HEK293 (cell line): ENCODE measurements around the gene RPL19.

Experiments used
- KLF9 ChIP-seq: fragments of 450-650 bp; formaldehyde crosslinking; IDR thresholded peaks from 2 replicates; pipeline ENCODE4 v1.5.1; 2016; ENCODE audit warnings: missing biosample characterization, missing genetic modification characterization, low read depth
- MZF1 ChIP-seq: fragments of 450-650 bp; formaldehyde crosslinking; IDR thresholded peaks from 2 replicates; pipeline ENCODE4 v1.5.1; 2017; ENCODE audit warnings: missing biosample characterization, missing genetic modification characterization, borderline replicate concordance
- PRDM10 ChIP-seq: fragments of 450-650 bp; formaldehyde crosslinking; IDR thresholded peaks from 2 replicates; pipeline ENCODE4 v1.5.1; 2016; ENCODE audit warnings: missing biosample characterization, missing genetic modification characterization
- SP7 ChIP-seq: fragments of 450-650 bp; formaldehyde crosslinking; IDR thresholded peaks from 2 replicates; pipeline ENCODE4 v1.5.1; 2016; ENCODE audit warnings: missing biosample characterization, missing genetic modification characterization
- TRIM28 ChIP-seq: IDR thresholded peaks from 2 replicates; pipeline ENCODE4 v1.6.1; 2011; ENCODE audit warnings: low read length, control low read depth, borderline replicate concordance
- ZBTB11 ChIP-seq: fragments of 450-650 bp; formaldehyde crosslinking; conservative IDR thresholded peaks from 2 replicates; pipeline ENCODE4 v1.5.1; 2016; ENCODE audit warnings: low read depth, missing biosample characterization, missing genetic modification characterization
- ZBTB21 ChIP-seq: fragments of 450-650 bp; formaldehyde crosslinking; IDR thresholded peaks from 2 replicates; pipeline ENCODE4 v1.5.1; 2017; ENCODE audit warnings: missing biosample characterization, missing genetic modification characterization
- ZBTB8A ChIP-seq: fragments of 450-650 bp; formaldehyde crosslinking; IDR thresholded peaks from 2 replicates; pipeline ENCODE4 v1.5.1; 2016; ENCODE audit warnings: missing biosample characterization, missing genetic modification characterization
- ZNF138 ChIP-seq: fragments of 450-650 bp; formaldehyde crosslinking; IDR thresholded peaks from 2 replicates; pipeline ENCODE4 v1.5.1; 2016; ENCODE audit warnings: missing biosample characterization, missing genetic modification characterization, borderline replicate concordance
- ZNF530 ChIP-seq: fragments of 450-650 bp; formaldehyde crosslinking; IDR thresholded peaks from 2 replicates; pipeline ENCODE4 v1.5.1; 2016; ENCODE audit warnings: low read depth, missing biosample characterization, missing genetic modification characterization
- ZNF560 ChIP-seq: fragments of 450-650 bp; formaldehyde crosslinking; IDR thresholded peaks from 2 replicates; pipeline ENCODE4 v1.5.1; 2017; ENCODE audit warnings: missing biosample characterization, missing genetic modification characterization, borderline replicate concordance
- ZNF561 ChIP-seq: fragments of 450-650 bp; IDR thresholded peaks from 2 replicates; pipeline ENCODE4 v1.5.1; 2018; ENCODE audit warnings: missing biosample characterization, missing genetic modification characterization, borderline replicate concordance
- ZNF629 ChIP-seq: fragments of 450-650 bp; formaldehyde crosslinking; IDR thresholded peaks from 2 replicates; pipeline ENCODE4 v1.5.1; 2017; ENCODE audit warnings: missing biosample characterization, missing genetic modification characterization
- ZNF639 ChIP-seq: fragments of 450-650 bp; formaldehyde crosslinking; IDR thresholded peaks from 2 replicates; pipeline ENCODE4 v1.5.1; 2016; ENCODE audit warnings: missing biosample characterization, missing genetic modification characterization
- ZNF677 ChIP-seq: fragments of 450-650 bp; IDR thresholded peaks from 2 replicates; pipeline ENCODE4 v1.5.0; 2018; ENCODE audit warnings: missing biosample characterization, mild to moderate bottlenecking, missing genetic modification characterization, moderate library complexity
- ZNF76 ChIP-seq: fragments of 450-650 bp; formaldehyde crosslinking; IDR thresholded peaks from 2 replicates; pipeline ENCODE4; 2016; ENCODE audit warnings: low read depth, missing biosample characterization, missing genetic modification characterization, borderline replicate concordance
- TF ChIP-seq, protein P1 (sequence below): fragments of 450-650 bp; formaldehyde crosslinking; IDR thresholded peaks from 2 replicates; pipeline ENCODE4 v1.5.1; 2016; ENCODE audit warnings: missing biosample characterization, missing genetic modification characterization
- TF ChIP-seq, protein P2 (sequence below): fragments of 450-650 bp; formaldehyde crosslinking; IDR thresholded peaks from 2 replicates; pipeline ENCODE4 v1.5.1; 2016; ENCODE audit warnings: missing biosample characterization, missing genetic modification characterization
- TF ChIP-seq, protein P3 (sequence below): fragments of 450-650 bp; formaldehyde crosslinking; IDR thresholded peaks from 2 replicates; pipeline ENCODE4 v1.5.1; 2016; ENCODE audit warnings: missing biosample characterization, missing genetic modification characterization, borderline replicate concordance

The RPL19 gene

GRCh38 chr17:39200070-39200879 is at the start of gene RPL19 (continued):
- no peak for TF ChIP-seq ZNF677 (tag by site-specific recombination)
- TF ChIP-seq, protein P1, sequence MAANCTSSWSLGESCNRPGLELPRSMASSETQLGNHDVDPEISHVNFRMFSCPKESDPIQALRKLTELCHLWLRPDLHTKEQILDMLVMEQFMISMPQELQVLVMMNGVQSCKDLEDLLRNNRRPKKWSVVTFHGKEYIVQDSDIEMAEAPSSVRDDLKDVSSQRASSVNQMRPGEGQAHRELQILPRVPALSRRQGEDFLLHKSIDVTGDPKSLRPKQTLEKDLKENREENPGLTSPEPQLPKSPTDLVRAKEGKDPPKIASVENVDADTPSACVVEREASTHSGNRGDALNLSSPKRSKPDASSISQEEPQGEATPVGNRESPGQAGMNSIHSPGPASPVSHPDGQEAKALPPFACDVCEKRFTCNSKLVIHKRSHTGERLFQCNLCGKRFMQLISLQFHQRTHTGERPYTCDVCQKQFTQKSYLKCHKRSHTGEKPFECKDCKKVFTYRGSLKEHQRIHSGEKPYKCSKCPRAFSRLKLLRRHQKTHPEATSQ (tag by site-specific recombination), result no peak
- TF ChIP-seq ZBTB11 (tag by site-specific recombination), result peak; percentile 68
- no peak for TF ChIP-seq ZNF560 (tag by site-specific recombination)
- TF ChIP-seq, protein P2, sequence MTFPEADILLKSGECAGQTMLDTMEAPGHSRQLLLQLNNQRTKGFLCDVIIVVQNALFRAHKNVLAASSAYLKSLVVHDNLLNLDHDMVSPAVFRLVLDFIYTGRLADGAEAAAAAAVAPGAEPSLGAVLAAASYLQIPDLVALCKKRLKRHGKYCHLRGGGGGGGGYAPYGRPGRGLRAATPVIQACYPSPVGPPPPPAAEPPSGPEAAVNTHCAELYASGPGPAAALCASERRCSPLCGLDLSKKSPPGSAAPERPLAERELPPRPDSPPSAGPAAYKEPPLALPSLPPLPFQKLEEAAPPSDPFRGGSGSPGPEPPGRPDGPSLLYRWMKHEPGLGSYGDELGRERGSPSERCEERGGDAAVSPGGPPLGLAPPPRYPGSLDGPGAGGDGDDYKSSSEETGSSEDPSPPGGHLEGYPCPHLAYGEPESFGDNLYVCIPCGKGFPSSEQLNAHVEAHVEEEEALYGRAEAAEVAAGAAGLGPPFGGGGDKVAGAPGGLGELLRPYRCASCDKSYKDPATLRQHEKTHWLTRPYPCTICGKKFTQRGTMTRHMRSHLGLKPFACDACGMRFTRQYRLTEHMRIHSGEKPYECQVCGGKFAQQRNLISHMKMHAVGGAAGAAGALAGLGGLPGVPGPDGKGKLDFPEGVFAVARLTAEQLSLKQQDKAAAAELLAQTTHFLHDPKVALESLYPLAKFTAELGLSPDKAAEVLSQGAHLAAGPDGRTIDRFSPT (tag by site-specific recombination), result no peak
- peak; percentile 56 for TF ChIP-seq ZNF76 (tag by site-specific recombination)
- no peak for TF ChIP-seq ZNF530
- peak; percentile 38 for TF ChIP-seq ZNF639 (tag by site-specific recombination)
- TF ChIP-seq MZF1 (tag by site-specific recombination), result no peak
- TF ChIP-seq ZNF629, result peak; percentile 52; the same call in 1 of the 2 replicates
- TF ChIP-seq ZNF561 (tag by site-specific recombination), result 0 out of 2 replicates have a peak, but pooled peaks have one; percentile 7
- TF ChIP-seq ZBTB8A (tag by site-specific recombination), result no peak
- peak; percentile 76; the same call in 1 of the 2 replicates for TF ChIP-seq SP7 (tag by site-specific recombination)
- no peak for TF ChIP-seq ZNF138 (tag by site-specific recombination)
- TF ChIP-seq, protein P3, sequence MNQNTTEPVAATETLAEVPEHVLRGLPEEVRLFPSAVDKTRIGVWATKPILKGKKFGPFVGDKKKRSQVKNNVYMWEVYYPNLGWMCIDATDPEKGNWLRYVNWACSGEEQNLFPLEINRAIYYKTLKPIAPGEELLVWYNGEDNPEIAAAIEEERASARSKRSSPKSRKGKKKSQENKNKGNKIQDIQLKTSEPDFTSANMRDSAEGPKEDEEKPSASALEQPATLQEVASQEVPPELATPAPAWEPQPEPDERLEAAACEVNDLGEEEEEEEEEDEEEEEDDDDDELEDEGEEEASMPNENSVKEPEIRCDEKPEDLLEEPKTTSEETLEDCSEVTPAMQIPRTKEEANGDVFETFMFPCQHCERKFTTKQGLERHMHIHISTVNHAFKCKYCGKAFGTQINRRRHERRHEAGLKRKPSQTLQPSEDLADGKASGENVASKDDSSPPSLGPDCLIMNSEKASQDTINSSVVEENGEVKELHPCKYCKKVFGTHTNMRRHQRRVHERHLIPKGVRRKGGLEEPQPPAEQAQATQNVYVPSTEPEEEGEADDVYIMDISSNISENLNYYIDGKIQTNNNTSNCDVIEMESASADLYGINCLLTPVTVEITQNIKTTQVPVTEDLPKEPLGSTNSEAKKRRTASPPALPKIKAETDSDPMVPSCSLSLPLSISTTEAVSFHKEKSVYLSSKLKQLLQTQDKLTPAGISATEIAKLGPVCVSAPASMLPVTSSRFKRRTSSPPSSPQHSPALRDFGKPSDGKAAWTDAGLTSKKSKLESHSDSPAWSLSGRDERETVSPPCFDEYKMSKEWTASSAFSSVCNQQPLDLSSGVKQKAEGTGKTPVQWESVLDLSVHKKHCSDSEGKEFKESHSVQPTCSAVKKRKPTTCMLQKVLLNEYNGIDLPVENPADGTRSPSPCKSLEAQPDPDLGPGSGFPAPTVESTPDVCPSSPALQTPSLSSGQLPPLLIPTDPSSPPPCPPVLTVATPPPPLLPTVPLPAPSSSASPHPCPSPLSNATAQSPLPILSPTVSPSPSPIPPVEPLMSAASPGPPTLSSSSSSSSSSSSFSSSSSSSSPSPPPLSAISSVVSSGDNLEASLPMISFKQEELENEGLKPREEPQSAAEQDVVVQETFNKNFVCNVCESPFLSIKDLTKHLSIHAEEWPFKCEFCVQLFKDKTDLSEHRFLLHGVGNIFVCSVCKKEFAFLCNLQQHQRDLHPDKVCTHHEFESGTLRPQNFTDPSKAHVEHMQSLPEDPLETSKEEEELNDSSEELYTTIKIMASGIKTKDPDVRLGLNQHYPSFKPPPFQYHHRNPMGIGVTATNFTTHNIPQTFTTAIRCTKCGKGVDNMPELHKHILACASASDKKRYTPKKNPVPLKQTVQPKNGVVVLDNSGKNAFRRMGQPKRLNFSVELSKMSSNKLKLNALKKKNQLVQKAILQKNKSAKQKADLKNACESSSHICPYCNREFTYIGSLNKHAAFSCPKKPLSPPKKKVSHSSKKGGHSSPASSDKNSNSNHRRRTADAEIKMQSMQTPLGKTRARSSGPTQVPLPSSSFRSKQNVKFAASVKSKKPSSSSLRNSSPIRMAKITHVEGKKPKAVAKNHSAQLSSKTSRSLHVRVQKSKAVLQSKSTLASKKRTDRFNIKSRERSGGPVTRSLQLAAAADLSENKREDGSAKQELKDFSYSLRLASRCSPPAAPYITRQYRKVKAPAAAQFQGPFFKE, result peak; percentile 65; the same call in 1 of the 2 replicates
- TF ChIP-seq ZBTB21, result 0 out of 2 replicates have a peak, but pooled peaks have one; percentile 9
- TF ChIP-seq PRDM10 (tag by site-specific recombination), result peak; percentile 100
- TF ChIP-seq TRIM28, result no peak
- peak; percentile 70 for TF ChIP-seq KLF9
